HG02970 (cell line): ENCODE measurements around the gene COL21A1.

Experiments used
- ATAC-seq: cut with Tn5 transposase; IDR thresholded peaks from one replicate; pipeline ENCODE4 v1.9.1; 2021; ENCODE audit warnings: mild to moderate bottlenecking, moderate library complexity, moderate number of reproducible peaks; ENCODE audit not compliant: unreplicated experiment, low FRiP score

The COL21A1 gene

DNA sequence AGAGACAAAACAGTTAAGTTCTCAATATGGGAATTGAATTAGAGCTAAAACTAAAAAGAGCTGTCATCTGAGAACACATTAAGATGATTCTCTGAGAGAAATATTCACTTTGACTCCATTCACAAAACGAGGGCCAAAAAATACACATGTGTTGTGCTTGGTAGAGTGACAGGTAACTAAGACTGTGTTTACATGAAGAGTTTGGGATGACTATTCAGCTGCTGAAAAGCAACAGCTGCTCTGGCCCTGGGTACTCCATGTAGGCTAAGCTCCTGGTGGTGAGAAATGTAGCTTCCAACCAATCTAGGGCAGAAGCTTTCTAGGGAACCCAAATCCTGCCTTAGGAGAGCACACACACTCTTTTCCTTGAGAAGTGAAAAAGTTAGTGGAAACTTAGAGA, 184.5 kb downstream of the COL21A1 start:
- ATAC-seq = no peak

- no peak for ATAC-seq
These were observed 188.7 kb downstream of the COL21A1 start for GRCh38 chr6:56058636-56059035.

DNA sequence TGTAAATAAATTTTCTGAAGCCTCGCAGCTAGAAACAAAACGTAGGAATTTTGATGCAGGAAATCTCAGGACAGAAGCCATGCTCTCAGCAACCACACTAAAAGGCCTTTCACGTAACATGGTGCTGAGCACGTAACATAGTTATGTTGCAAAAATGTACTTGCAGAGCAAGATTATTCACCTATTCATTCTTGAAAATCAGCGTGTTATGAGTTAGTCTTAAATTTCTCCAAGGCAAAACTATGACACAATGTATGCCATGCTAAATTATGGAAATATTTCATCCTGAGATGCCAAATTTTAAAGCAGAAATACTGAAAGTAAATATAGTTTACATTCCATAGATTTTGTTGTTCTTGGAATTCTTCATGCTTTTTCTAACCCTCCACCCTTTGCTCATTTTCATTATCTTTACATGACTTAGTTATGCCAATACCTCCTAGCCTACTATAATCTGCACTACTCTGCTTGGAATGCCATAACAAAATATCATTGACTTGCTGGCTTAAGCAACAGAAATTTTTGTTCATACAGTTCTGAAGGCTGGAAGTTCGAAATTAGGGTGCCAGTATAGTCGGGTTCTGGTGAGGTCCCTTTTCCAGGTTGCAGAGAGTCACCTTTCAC, 192.2 kb downstream of the COL21A1 start:
- ATAC-seq = no peak

GRCh38 chr6:56051202-56051598, 196.2 kb downstream of the COL21A1 start:
- ATAC-seq = no peak

DNA sequence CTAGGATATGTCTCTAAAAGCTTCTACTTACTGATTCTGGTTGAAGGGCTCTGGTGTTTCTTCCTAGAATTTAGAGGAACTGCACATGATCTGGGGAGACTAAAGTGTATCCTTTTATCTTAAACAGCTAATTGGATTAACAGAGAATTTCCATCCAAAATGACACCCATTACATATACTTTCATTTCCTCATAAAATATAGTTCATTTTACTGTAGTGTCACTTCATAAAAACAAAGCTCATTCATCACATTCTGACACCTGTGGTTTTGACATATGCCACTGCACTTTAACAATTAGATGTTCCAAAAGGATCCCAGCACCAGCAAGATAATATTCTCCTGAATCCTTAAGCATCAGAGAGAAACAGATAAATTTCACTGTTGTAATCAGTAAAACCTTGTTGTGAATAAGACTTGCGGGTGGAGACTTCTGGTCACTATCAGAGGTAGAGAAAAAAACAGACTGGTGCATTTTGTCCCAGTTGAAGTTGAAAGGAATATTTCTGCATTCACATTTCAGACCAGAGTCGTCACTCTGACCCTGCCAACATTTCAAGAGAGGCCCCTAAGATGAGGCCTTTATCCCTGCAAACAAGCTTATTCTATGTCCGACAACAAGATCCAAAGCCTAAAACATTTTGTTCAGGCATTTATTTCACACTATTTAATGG, 196.7 kb downstream of the COL21A1 start:
- ATAC-seq = no peak

DNA sequence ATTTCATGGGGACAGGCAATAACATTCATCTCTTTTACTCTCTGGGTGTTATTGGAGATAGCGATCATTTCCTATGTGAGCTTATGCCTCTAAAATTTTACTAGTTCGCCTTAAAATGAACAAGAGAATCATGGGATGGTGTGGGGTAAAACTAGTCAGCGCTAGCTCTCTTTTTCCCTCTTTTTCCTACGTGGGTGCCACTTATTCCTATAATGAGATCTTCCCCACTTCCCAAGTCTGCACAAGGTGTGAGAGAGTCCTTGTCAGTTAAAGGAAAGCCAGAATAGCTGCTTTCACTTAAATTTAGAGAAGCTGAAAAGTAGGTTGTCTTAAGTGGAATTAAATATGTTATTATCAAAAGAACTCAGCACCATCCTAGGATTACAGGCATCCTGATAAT, 198.8 kb downstream of the COL21A1 start:
- no peak for ATAC-seq

GRCh38 chr6:56047931-56048540, 199.3 kb downstream of the COL21A1 start:
- ATAC-seq = no peak

DNA sequence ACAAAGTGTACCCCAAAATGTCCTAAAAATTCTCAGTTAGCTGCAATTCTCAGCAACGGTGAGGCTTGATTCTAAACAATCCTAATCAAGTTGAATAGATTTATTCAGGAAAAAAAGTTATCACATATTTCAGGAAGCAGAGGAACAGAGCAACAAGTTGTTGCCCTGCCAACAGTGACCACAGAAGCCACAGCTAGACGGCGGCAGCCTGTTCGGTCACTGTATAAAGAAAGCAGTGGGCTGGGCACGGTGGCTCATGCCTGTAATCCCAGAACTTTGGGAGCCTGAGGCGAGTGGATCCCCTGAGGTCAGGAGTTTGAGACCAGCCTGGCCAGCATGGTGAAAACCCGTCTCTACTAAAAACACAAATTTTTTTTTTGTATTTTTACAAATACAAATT, 200.8 kb downstream of the COL21A1 start:
- ATAC-seq = no peak

DNA sequence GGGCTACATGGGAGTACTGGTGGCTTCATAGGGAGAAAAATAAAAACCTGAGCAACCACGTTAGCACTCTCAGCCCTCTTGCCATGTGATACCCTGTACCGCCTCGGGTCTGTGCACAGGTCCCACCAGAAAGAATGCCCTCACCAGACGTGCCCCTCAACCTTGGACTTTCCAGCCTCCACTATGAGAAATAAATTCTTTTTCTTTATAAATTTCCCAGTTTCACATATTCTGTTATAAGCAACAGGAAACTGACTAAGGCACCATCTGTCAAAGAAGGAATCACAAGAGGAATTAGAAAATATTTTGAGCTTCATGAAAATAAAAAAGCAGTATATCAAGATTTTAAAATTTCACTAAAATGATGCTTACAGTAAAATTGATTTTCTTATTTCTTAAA, 203.6 kb downstream of the COL21A1 start:
- no peak for ATAC-seq

DNA sequence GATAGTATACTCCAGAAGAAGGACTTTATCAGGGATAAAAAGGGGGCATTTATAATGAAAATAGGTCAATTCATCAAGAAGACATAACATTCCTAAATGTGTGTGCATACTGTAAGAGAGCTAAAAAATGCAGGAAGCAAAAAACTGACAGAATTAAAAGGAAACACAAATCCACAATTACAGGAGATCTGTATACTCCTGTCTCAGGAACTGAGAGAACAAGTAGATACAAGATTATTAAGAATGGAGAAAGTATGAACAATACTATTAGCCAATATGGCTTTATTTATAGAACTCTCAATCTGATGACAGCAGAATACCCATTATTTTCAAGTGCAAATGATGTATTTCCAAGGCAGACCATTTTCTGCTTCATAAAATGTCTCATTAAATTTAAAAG, 204.3 kb downstream of the COL21A1 start:
- no peak for ATAC-seq

DNA sequence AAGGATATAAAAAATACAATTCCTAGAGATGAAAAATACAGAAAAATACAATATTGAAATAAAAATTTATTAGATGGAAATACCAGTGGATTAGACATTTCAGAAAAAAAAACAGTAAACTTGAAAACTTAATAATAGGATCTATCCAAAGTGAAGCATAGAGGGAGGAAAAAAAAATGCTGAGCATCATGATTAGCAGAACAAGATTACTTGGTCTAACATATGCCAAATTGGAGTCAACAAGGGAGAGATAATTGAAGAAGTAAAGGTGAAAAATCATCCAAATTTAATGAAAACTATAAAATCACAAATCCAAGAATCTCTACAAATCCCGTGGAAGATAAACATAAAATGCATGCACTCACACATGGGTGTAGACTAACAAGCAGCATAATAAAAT, 205.8 kb downstream of the COL21A1 start:
- no peak for ATAC-seq

GRCh38 chr6:56040889-56041301, 206.5 kb downstream of the COL21A1 start:
- no peak for ATAC-seq

- ATAC-seq = no peak
These were observed 207.2 kb downstream of the COL21A1 start for GRCh38 chr6:56040223-56040622.

DNA sequence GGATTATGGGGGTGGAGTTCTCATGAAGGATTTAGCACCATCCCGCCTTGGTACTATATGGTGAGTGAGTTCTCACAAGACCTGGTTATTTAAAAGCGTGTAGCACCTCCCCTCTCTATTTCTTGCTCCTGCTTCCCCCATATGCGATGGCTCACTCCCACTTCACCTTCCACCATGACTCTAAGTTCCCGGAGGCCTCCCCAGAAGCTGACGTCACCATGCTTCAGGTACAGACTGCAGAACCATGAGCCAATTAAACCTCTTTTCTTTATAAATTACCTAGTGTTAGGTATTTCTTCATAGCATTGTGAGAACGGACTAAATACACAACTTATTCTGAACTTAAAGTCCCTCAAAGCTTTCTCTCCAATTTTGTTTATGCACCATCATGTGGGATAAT, 208.6 kb downstream of the COL21A1 start:
- no peak for ATAC-seq

DNA sequence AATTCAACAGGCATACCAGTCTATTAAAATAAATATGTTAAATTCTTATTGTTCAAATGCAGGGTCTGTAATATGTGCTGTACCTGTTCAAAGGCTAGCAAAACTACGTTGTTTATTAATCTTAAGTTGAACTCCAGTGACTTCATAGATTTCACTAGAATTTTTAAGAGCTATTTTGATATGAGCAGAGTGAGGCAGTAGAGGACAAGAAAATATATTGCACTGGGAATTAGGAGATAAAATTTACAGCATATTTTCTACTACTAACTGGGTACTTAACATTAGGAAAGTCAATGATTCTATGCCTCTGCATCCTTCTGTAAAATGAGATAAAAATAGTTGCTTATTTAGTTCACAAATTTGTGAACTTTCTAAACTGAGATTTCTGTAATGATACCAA, 209.8 kb downstream of the COL21A1 start:
- no peak for ATAC-seq

DNA sequence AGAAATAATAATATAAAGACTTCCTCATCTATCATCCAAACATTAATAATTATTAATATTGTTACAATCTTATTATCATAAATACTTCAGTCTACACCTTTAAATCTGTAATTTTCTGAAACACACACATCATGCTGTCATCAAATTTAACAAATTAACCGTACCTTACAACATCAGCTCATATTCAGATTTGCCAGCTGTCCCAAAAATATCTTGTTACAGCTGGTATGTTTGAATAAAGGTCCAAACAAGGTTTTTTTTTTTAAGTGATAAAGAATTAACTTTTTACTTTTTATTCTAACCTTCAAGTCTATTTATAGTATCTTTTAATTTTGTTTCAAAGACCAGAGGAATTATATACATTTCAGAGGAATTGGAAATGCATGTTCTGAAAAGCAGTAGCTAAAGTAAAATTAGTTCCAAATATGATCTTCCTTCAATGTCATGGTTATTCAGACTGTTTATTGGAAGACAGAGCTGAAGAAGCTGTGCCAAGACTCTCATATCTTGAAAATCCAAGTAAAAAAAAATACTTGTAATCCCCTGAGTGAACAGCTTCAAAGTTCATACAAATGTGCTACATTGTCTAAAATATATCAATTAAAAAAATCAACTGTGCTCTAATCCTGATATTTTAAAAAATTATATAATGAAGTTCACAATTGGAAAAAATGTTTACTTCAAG, 210.3 kb downstream of the COL21A1 start:
- ATAC-seq = no peak

GRCh38 chr6:56033401-56033800, 214.0 kb downstream of the COL21A1 start:
- ATAC-seq = no peak

- no peak for ATAC-seq
These were observed 214.6 kb downstream of the COL21A1 start for GRCh38 chr6:56032715-56033260.

GRCh38 chr6:56027865-56028264, 219.5 kb downstream of the COL21A1 start:
- ATAC-seq = no peak

DNA sequence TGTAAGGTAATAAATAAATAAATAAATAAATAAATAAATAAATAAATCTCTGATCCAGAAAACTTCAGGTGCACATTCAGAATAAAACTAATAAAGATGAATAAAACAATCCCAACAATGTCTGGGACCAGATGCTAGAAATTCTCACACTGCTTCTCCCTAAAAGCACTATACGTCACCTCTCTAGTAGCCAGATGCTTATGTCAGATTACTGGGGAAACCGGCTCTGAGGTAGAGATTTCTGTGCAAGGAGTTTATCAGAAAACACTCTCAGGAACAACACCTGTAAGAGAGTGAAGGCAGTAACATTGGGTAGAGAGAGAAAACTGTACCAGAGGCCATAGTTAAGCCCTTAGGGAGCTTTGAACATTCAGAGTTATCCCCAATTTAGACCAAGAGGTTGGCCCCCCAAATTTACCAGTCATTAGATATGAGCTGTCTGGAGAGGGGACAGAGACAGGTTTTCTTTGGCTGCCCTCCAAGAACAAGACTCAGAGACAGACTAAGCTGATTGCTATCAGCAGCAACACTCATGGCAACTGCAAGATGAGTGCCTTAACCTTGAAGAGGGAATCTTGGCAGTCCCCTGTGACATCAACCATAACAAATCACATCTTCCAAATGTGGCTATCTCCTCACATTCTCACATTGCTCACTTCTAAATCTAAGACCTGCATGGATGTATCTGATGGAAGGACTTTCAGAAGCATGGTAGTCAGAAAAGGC, 220.8 kb downstream of the COL21A1 start:
- no peak for ATAC-seq

DNA sequence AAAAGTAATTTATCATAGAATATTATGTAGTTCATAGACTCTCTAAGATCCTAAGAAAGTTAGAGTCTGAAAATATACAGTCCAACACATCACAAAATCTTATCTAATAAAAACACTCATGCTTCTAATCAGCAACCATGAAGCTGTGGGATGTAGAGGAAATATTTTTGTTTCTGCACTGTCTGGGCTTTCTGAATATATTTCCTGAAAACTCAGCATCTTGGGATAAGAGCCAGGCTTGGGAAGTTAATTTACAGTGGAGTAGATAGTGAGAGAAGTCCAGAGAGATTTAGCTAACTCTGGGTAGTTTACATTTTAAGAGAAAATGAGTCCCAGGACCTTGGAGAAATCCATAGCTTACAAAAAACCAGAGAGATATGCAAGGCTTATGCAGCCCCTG, 221.6 kb downstream of the COL21A1 start:
- no peak for ATAC-seq
